ENCODE data around the gene GSTM1. TPM values are rescaled to one million over a fixed set of nuclear protein-coding genes. Genes with fewer than 3 reads are reported as not detected.

The GSTM1 gene
- total and polyA plus RNA-seq, 10 of the 15 experiments (the other 5 are each of a cell fraction or from before 2014, with no cell fraction given): 16.0 to 75.6 (median 46.4) TPM

GRCh38 chr1:109716570-109717090 lies 29.0 kb downstream of the GSTM1 start:
- no peaks in the 10 kb centered on the region for H3K27me3 ChIP-seq (replicated peaks in 1 of 2; ENCODE audit: control insufficient read depth in 2 of 2, insufficient read depth in 2 of 2, low read length in 1 of 2)
- no peak overlapping the region for H3K27ac ChIP-seq (ENCODE audit: control insufficient read depth, insufficient read depth)
- H3K36me3 ChIP-seq (ENCODE audit: control insufficient read depth in 2 of 2, insufficient read depth in 2 of 2, low read length in 1 of 2): no peaks in the 10 kb centered on the region
- in situ Hi-C loops (cut with MboI): no loop called here
- ATAC-seq (no peak), DNase-seq (ENCODE audit: low read depth, low spot score) (no peak), FAIRE-seq (no peak)
- ChIA-PET RAD21 (ENCODE audit: unreplicated experiment) (interaction anchor here (2.0 kb wide), 1 partner anchor 58 kb away, joined by 6 read pairs; no protein-coding TSS in a partner anchor), SMC1A (ENCODE audit: uncharacterized antibody, unreplicated experiment) (interaction anchor here (1.6 kb wide), 1 partner anchor 29 kb away, joined by 3 read pairs; the partner anchor contains the start of gene GSTM1), POLR2A (no interaction called here), CTCF (interaction anchor here (0.6 kb wide), 1 partner anchor 266 kb away, joined by 3 read pairs; no protein-coding TSS in a partner anchor)
- no peaks in the 10 kb centered on the region for H4K20me1 ChIP-seq (ENCODE audit: control insufficient read depth, insufficient read depth)
- H3K4me3 ChIP-seq: no peak overlapping the region
- no peaks in the 10 kb centered on the region for H3K79me2 ChIP-seq (ENCODE audit: control insufficient read depth, insufficient read depth, low read length)
- 91% methylated on average over 3 of the region's 3 CpGs for WGBS (ENCODE audit: insufficient coverage, insufficient replicate concordance, low lambda C conversion rate, missing lambda C conversion rate)
- H3K4me1 ChIP-seq (ENCODE audit: control insufficient read depth, insufficient read depth, low read length): peaks cover 11% of the 10 kb centered on the region
- no peak overlapping the region for H3K9ac ChIP-seq (ENCODE audit: control insufficient read depth, insufficient read depth, low read length)
- no peak overlapping the region for H2AFZ ChIP-seq (ENCODE audit: control insufficient read depth, low read depth, low read length)
- H3K4me2 ChIP-seq (ENCODE audit: control insufficient read depth, insufficient read depth): no peak overlapping the region
- intact Hi-C loops (cut with micrococcal nuclease; ENCODE audit: unreplicated experiment): no loop called here
- BruUV-seq (replicated peaks): no TSS peak
- no peaks in the 10 kb centered on the region; the same call in 2 of the 3 replicates for H3K9me3 ChIP-seq (replicated peaks; ENCODE audit: control insufficient read depth, insufficient read depth, low read length)
- TF ChIP-seq HSF1 (IDR thresholded peaks at IDR 0.05; ENCODE audit: low read depth, low read length) (no peak), HDAC6 (IDR thresholded peaks at IDR 0.05; ENCODE audit: unreplicated experiment) (no peak), STAT1 (conservative IDR thresholded peaks at IDR 0.05) (no peak), RFX5 (IDR thresholded peaks at IDR 0.05; ENCODE audit: low read depth, low read length) (no peak), E4F1 (IDR thresholded peaks at IDR 0.05; ENCODE audit: borderline replicate concordance, partially characterized antibody) (no peak)

Data from GM12878 (cell line).